GM19395 (cell line): Measurements from ENCODE around the gene TCEA3.

ENCODE experiments used
- ATAC-seq: cut with Tn5 transposase; IDR thresholded peaks from one replicate; pipeline ENCODE4 v1.9.1; 2021; ENCODE audit warnings: mild to moderate bottlenecking, moderate library complexity; ENCODE audit not compliant: unreplicated experiment

Gene TCEA3

DNA sequence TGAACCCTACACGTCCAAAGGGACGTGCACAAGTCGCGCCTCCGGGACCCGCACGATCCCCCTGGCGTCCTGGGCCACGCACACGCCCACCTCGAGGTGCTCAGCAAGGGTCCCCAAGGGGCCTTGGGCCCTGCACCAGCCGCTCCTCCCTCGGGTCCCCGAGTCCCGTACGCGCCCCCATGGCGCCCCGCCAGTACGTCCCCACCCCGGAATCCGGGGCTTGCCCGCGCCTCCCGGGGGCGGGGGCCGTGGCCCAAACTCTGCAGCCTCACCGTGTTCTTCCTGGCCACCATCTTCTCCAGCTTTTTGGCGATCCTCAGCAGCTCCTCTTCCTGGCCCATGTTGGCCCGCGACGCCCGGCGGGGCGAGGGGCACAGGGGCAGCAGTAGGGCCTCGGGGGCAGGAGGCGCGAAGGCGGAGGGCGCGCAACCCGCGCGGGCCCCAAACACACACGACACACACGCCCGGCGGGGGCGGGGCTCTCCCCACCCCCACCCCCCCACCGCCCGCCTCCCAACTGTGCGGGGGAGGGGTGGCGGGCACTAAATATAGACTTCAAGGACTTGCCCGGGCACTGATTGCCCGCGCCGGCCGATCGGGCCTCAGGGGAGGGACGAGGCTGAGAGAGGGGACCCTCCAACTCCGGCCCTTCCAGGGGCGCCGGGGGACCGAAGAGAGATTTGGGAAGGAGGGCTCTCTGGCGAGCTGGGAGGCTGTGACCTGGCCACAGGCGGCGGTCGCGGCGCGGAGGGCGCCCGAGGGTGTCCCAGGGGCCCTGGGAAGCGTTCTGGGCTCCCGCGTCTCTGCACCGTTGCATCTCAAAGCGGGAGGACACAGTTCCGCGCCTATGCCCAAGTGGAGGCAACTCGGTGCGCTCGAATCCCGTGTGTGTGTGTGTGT lies at the start of gene TCEA3:
TCEA3 (minus strand) TSS at position 456 of the 900 bp plus-strand sequence; CDS start at position 341, 115 bp downstream.
- no peak for ATAC-seq

DNA sequence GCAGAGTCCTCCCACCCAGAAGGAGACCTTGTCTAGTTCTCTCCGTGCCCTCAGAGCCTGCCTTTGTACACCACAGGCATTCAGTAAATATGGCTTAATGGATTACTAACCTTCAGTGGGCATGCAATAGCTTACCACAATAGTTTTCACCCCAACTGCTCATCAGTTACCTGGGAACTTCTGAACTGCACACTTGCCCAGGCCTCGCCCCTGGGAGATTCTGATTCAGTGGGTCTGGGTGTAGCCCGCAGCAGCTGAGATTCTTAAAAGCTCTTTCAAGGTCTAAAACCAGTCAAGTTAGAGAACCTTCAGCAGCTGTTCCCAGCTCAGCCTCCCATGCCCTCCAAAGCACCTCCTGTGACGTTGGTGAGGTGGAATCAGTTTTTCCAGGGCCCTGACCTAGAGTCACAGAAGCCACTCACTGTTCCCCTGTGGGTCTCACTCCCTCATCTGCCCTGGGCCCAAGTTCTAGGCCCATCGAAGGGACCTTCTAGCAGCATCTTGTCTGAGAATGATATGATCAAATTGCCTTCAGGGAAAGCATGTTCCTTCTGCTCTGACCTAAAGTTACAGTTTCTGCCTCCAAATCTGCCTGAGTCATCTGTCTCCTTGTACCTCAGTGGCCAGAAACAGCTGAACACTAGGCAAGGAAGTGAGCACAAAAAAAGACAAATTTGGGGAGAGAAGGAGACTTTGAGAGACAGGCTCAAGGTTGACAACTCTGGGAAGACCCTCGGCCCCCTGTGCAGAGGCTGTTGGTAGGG lies 48.7 kb upstream of the TCEA3 start:
- no peak for ATAC-seq

DNA sequence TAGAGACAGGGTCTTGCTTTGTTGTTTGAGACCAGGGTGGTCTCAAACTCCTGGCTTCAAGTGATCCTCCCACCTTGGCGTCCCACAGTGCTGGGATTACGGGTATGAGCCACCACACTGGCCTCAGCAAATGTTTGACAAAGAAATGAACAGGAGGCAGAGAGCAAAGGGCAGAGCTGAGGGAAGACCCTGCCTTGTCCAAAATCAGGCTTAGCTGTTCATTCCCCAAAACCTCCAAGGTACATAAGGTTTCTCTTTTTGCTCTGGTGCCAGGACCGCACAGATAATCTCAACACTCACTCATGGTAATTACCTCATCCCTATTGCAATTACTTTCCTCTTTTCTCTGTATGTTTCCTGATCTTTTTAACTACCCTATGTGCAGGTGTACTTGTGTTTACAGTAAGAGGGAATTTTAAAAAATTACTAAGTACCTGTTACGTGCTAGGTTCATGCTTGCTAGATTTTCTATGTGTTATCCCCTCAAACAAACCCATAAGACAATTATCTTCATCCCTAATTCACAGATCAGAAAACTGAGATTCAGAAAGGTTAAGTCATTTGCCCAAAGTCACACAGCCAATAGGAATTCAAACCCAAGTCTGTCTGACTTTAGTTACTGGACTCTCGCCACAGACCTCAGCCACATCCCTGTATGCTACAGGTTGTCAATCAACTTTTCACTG lies 47.9 kb upstream of the TCEA3 start:
- ATAC-seq = no peak

DNA sequence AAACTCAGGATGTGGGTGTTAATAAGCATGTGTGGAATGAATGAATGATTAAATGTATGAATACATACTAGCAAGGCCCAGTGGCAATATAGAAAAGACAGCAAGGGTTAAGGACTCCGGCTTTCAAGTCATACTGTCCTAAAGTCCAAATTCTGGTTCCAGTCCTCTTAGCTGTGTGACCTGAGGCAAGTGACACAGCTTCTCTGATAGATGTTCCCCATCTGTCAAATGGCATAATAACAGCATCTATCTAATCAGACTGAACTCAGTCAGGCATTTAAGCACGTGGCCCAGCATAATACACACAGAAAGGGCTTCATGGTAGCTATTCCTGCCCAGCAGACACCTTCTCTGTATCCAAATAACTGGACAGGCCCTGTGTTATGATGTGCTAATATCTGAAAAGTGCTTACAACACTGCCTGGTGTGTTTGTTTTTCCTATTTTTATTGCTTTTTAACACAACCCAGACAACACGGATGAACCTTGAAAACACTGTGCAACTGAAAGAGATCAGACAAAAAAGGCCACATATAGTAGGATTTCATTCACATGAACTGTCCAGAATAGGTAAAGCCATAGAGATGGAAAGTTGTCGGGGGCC lies 47.0 kb upstream of the TCEA3 start:
- no peak for ATAC-seq

DNA sequence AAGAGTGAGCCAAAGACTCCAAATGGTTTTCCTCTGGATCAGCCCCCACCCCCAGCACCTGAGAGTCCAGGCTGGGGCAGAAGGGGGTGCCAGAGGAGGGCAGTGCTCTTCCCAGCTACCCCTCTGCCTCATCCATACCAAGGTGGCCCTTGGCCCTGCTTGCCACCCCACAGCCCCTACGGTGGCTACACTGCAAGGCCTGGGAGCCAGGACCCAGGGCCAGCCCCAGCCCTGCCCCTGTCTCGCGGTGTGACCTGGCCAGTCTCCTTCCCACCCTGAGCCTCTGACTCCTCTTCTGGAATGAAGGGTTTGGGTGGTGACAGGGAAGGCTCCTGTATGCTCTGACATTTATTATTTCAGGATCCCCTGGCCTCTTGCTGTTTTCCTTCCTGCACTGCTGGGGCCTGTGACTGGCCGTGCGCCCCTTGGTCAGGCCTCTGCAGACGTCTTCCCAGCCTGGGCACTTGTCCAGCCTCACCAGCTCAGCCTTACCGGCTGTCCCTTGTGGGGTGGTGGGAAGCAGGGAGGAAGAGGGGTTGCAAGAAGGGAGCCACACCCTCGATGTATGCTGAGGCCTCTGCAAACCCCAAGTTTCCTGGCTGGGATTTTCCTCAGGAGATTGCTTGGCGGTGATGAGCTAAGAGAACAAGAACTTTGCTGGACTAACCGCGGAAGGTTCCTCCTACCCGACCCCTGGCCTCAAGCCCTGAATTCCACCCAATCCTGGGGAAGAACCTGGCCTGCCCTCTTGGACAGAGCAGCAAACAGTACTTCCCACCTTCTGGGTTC lies 45.9 kb upstream of the TCEA3 start:
- ATAC-seq = no peak

DNA sequence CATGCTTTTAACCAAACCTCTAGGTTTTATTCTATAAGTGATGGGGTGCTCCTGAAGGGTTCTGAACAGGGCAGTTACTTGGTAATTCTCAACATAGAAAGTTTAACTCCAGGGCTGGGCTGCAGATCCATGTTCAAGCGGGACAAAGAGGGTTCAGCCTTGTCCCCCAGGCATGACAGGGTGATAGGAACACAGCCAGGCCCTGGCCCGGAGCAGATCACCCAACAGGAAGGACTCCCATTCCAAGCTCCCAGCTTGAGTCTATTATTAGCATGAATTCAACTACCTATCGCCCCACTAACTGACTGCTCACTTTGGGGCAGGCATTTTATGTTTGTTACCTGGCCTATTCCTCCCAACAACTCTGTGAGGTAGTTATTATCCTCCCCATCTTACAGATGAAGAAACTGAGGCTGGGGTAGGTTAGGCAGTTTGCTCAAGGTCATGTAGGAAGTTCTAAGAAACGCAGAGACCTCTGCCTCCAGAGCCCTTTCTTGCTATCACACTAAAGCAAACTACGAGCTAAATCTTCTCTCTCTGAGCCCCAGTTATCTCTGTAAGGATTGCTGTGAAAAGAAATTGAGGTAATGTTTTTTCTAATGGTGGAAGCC lies 44.9 kb upstream of the TCEA3 start:
- ATAC-seq = no peak

DNA sequence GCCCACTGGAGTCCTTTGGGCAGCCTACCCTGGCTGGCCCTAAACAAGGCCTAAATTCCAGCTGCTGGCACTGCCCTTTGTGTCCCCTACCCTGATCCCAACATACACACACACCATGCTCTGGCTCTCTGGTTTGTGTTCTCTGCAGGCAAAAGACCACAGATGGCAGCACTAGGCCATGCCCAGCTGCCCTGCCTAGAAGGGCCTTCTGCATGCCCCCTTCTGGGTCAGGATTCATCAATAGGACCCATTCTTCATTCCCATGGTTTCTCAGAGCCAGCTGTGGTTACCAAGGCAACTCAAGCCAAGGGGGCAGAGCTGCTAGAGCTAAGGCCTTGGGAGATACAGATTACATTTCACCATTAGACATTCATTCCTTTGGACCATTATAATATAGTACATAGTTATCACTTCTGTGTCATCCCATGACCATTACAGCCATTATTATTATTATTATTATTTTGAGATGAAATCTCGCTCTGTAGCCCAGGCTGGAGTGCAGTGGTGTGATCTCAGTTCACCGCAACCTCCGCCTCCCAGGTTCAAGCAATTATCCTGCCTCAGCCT lies 42.0 kb upstream of the TCEA3 start:
- ATAC-seq = no peak

DNA sequence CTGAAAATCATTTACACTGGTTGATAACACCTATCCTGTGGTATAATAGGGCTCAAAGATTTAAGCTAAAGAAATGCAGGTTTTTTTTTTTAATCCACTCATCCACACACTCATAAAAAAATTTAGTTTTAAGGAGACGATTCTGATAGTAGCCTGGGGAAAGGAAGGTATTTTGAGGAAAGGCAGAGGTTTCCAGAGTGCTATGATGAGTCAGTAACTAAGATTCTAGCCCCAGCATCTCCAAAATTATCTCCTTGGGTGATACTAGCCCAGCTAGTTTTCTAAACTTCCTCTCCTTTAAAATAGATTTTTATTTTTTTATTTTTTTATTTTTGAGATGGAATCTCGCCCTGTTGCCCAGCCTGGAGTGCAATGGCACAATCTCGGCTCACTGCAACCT lies 38.7 kb upstream of the TCEA3 start:
- ATAC-seq = no peak

DNA sequence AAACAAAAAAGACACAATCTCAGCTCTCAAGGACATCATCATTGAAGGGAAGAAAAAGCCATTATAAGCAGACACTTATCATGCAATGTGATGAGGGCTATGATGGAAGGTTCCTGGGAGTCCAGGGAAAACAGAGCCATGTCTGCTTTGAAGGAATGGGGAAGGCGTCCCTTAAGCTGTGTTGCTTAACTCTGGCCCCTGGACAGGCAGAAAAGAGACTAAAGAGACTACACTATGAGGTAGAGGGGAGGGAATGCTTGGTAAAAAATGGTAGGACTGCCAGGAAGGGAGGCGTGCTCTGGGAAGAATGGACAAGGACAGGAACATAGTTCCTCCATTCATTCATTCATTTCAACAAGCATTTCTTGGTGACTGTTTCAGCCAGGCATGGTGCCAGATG lies 38.2 kb upstream of the TCEA3 start:
- no peak for ATAC-seq

DNA sequence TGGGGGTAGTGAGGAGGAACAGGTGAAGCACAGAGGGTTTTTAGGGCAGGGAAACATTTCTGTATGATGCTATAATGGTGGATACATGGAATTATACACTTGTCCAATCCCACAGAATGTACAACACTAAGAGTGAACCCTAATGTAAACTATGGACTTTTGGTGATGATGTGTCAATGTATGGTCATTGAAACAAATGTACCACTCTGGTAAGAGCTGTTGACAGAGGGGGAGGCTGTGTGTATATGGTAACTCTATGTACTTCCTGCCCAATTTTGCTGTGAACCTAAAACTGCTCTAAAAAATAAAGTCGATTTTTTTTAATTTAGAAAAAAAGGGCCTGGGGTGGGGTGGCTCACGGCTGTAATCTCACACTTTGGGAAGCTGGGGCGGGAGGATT lies 36.5 kb upstream of the TCEA3 start:
- ATAC-seq = no peak

DNA sequence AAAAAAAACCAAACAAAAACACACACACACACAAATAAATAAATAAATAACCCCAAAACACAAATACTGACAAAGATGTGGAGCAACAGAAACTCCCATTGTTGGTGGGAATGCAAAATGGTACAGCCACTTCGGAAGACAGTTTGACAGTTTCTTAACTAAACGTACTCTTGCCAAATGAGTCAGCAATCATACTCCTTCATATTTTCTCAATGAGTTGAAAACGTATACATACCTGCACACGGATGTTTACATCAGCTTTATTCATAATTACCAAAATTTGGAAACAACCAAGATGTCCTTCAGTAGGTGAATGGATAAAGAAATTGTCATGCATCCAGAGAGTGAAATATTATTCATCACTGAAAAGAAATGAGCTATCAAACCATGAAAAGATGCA lies 36.0 kb upstream of the TCEA3 start:
- no peak for ATAC-seq

DNA sequence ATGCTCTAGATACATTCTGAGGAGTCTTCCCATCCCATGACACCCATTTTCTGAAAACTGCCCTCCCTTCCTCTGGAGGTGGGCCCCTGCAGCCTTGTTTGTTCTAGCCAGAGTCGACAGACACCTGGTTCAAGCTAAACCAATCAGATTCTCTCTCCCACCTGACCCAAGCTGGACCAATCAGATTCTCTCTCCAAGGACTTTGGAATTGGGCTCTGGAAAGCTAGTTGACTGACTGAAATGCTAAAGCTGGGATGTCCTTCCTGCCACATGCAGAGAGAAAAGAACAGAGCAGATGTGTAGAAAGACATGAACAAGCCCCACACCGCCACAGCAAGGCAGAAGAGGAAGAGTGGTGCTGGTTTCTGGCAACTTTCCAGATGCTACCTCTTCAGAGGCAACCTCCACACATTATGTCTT lies 34.8 kb upstream of the TCEA3 start:
- ATAC-seq = no peak

DNA sequence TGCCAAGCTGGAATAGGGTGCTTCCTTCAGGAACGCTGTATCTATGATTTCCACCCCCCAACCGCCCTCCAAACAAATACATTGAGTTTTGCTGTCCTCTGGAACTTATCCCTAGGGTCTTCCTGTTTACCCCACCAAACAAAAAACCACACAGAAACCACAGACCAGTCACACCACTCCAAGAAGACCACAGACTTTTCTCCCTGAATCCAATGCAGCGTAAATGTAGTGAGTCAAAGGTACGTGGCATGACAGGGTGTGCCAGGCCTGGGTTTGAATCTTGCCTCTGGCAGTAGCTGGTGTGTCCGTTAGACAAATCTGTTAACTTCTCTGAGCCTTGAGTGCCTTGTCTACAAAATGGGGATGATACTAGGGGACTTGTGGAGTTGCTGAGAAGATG lies 31.7 kb upstream of the TCEA3 start:
- ATAC-seq = no peak

DNA sequence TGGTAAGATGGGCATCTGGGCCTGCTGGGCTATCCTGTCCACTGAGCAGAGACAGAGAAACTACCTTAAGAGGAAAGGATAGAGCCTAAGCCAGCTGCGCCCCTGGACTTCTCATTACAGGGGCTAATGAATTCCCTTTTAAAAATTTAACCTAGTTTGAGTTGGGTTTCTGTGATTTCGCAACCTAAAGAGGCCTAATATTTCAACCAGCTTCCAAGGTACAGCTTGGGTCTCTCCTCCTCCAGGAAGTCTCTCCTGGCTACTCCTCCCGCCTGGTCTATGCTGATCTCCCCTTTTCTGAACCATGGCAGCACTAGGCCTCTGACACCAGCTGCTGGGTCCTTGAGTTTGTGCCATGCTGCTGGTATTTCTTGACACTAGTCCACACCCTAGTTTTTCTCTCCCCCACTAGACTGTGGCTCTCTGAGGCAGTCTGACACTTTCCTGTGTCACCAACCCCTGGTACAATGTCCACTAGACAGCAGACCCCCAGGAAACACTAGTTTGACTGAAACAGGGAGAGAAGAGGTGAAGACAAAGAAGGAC lies 29.0 kb upstream of the TCEA3 start:
- ATAC-seq = no peak

DNA sequence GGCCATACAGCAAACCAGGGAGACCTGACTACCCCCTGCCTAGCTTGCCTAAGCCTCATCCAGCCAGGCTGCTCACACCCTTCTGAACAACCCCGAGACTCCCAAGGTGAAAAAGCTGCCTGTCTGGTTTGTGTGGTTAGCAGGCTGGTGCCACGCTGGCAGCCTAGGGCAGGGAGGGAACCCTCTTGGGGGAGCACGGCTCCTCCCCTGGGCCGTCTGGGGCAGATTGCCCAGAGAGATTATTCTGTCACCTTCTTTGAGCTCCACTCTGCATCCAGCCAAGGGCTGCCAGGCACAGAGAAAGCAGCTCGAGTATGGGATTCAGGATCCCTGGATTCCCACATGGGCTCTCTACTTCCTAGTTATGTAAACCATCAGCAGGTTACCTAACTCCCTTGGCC lies 27.5 kb upstream of the TCEA3 start:
- ATAC-seq = no peak

DNA sequence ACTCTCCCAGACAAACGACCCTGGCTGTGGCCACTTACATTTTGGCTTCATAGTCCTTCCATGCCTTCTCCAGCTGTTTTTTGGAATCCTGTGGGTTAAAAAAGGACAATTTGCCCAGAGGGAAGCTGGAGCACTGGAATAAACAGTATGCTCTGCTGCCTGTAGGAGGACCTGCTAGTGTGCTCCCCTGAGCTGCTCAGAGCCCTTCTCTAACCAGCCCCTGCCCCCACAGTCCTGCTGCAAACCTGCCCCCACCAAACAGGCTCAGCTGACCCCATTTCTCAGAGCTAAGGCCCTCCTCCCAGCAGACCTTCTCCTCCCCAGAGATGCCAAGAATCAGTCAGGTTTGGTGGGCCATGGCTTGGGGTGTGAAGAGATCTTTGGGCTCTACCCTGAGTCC lies 26.9 kb upstream of the TCEA3 start:
- no peak for ATAC-seq

DNA sequence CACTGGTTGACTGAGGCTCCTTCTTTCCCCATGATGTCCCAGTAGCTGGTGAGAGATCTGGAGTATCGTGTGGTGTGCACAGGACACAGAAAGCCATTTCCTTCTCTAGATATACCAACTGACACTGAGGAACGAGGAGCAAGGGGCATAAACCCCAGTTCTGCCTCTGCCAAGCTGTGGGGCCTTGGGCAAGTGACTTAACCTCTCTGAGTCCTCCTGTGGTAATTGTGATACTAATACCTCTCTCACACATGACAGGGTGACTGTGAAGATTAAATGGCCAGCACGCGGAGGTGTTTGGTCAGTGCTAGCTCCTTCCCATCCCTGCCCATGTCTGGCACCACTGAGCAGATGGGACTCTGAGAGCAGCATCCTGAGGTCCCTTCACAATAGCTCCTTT lies 26.3 kb upstream of the TCEA3 start:
- no peak for ATAC-seq

DNA sequence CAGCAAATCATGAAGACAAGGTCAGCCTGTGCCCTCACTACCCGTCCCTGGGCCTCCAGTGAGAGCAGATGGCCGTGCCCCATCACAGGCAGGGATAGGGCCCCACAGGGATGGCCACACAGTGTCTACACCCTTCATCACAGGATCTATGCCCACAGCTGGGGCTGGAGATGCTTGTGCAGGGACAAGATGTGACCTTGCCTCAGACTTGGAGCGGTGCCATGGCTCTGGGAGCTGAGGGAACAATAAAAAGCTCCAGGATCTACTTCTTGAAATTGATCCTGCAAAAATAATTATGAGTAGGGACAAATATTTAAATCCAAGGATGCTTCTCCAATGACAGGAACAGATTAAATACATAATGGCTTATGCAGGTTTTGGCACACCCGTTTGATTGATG lies 25.4 kb upstream of the TCEA3 start:
- no peak for ATAC-seq

DNA sequence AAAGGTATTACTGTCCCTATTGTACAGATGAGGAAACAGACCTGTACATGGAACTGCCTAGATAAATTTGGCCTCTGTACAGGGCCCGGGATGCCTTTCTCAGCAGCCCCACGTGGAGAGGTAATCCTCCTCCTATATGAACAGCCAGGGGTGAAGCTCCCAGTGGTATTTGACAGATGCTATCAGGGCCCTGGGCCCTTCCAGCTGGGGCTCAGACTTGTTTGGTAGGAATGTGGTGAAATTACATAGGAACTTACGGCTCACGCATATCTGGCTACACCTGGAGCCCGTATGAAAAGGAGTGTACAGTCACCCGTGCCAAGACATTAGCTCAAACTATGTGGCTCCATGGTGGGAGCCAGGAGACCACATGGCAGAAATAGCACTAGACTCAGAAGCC lies 24.8 kb upstream of the TCEA3 start:
- no peak for ATAC-seq
